Neural progenitor cell (in vitro differentiated cells): Measurements from ENCODE around the gene SHISA2. TPM values are rescaled to one million over a fixed set of nuclear protein-coding genes. Genes with fewer than 3 reads are reported as not detected.

Experiments used
- DNase-seq: peaks from one replicate; pipeline ENCODE4 v3.0.0-alpha.2; 2016; ENCODE audit warnings: low spot score
- H2AFZ ChIP-seq: fragments of 200-600 bp; sonication (generic); replicated peaks from 2 replicates; pipeline ENCODE4 v1.6.1; 2016; ENCODE audit warnings: antibody characterized with exemption
- H3F3A ChIP-seq: fragments of 200-600 bp; sonication (generic); 2 replicates; pipeline ENCODE4 v1.6.1; 2016; ENCODE audit warnings: antibody characterized with exemption, low read depth
- H3K27ac ChIP-seq: fragments of 200-600 bp; sonication (generic); 2 replicates; pipeline ENCODE4 v1.5.1; 2016; ENCODE audit warnings: mild to moderate bottlenecking
- H3K27me3 ChIP-seq: fragments of 200-600 bp; sonication (generic); 2 replicates; pipeline ENCODE4 v1.6.1; 2016; ENCODE audit warnings: mild to moderate bottlenecking, moderate library complexity
- H3K36me3 ChIP-seq: fragments of 200-600 bp; sonication (generic); 2 replicates; pipeline ENCODE4 v1.5.1; 2016
- H3K4me1 ChIP-seq: fragments of 200-600 bp; sonication (generic); 2 replicates; pipeline ENCODE4 v1.6.1; 2016; ENCODE audit warnings: mixed run types
- H3K4me2 ChIP-seq: fragments of 200-600 bp; sonication (generic); 2 replicates; pipeline ENCODE4 v1.6.1; 2016
- H3K4me3 ChIP-seq: fragments of 200-600 bp; sonication (generic); 2 replicates; pipeline ENCODE4 v1.5.1; 2016
- H3K79me2 ChIP-seq: fragments of 200-600 bp; sonication (generic); 2 replicates; pipeline ENCODE4 v1.6.1; 2016; ENCODE audit warnings: low read depth
- H3K9ac ChIP-seq: fragments of 200-600 bp; sonication (generic); 2 replicates; pipeline ENCODE4 v1.6.1; 2016
- H3K9me3 ChIP-seq: fragments of 200-600 bp; sonication (generic); 2 replicates; pipeline ENCODE4 v1.5.1; 2016; ENCODE audit warnings: low read depth
- H4K20me1 ChIP-seq: fragments of 200-600 bp; sonication (generic); 2 replicates; pipeline ENCODE4 v1.6.1; 2016; ENCODE audit warnings: low read depth
- H3K27ac Mint-ChIP-seq: 3 replicates; pipeline ENCODE4 v1.8.0; 2021; ENCODE audit warnings: mixed read lengths
- H3K27me3 Mint-ChIP-seq: 2 replicates; pipeline ENCODE4 v1.8.0; 2022; ENCODE audit warnings: low read depth, mild to moderate bottlenecking, inconsistent platforms, moderate library complexity, mixed read lengths; ENCODE audit not compliant: insufficient read depth
- H3K36me3 Mint-ChIP-seq: 3 replicates; pipeline ENCODE4 v1.8.0; 2021; ENCODE audit warnings: mixed read lengths
- H3K4me1 Mint-ChIP-seq: 3 replicates; pipeline ENCODE4 v1.8.0; 2021; ENCODE audit warnings: mixed read lengths
- H3K4me3 Mint-ChIP-seq: 3 replicates; pipeline ENCODE4 v1.8.0; 2021; ENCODE audit warnings: mild to moderate bottlenecking, moderate library complexity, mixed read lengths
- H3K9me3 Mint-ChIP-seq: 3 replicates; pipeline ENCODE4 v1.8.0; 2020; ENCODE audit warnings: mixed read lengths
- CTCF ChIP-seq: fragments of 200-600 bp; sonication (generic); IDR thresholded peaks from 2 replicates; pipeline ENCODE4 v1.5.1; 2017; ENCODE audit warnings: antibody characterized with exemption, mild to moderate bottlenecking
- EZH2 ChIP-seq: fragments of 200-600 bp; sonication (generic); IDR thresholded peaks from 2 replicates; pipeline ENCODE4 v1.6.1; 2017; ENCODE audit warnings: antibody characterized with exemption, mild to moderate bottlenecking, moderate library complexity
- EZH2phosphoT487 ChIP-seq: fragments of 200-600 bp; sonication (generic); IDR thresholded peaks from 2 replicates; pipeline ENCODE4 v1.6.1; 2017; ENCODE audit warnings: antibody characterized with exemption
- total RNA-seq: library from RNA; depleted of rRNA; stranded (reverse); fragments of >200 nt; gene quantifications from 2 replicates; pipeline ENCODE4 v1.2.3, GENCODE V29; 2015; ENCODE audit warnings: low replicate concordance

SHISA2 gene
- total RNA-seq, 1 donor from 2014 or later: 386 TPM

- Histone ChIP-seq H3F3A (peaks cover 24% of the 10 kb centered on the region), H3K4me2 (no peak overlapping the region), H4K20me1 (no peaks in the 10 kb centered on the region), H3K9ac (no peak overlapping the region), H3K27ac (no peak overlapping the region), H3K79me2 (no peaks in the 10 kb centered on the region), H3K36me3 (no peaks in the 10 kb centered on the region), H3K4me3 (no peak overlapping the region), H3K27me3 (no peaks in the 10 kb centered on the region), H2AFZ (no peak overlapping the region), H3K9me3 (no peaks in the 10 kb centered on the region), H3K4me1 (peaks cover 44% of the 10 kb centered on the region)
- Mint-ChIP-seq H3K27ac (no peak overlapping the region), H3K9me3 (peaks cover 6% of the 10 kb centered on the region), H3K27me3 (peaks cover 5% of the 10 kb centered on the region), H3K36me3 (no peaks in the 10 kb centered on the region), H3K4me1 (peaks cover 29% of the 10 kb centered on the region), H3K4me3 (no peak overlapping the region)
- no peak for TF ChIP-seq EZH2
- TF ChIP-seq EZH2phosphoT487: no peak
- TF ChIP-seq CTCF: no peak
- no peak for DNase-seq
Measured at GRCh38 chr13:26026211-26026610, 25.6 kb downstream of the SHISA2 start.

GRCh38 chr13:26025771-26026170 is 26.0 kb downstream of the SHISA2 start:
- no peaks in the 10 kb centered on the region for H3K27me3 ChIP-seq
- H3K9me3 ChIP-seq: no peaks in the 10 kb centered on the region
- Mint-ChIP-seq H3K36me3 (no peaks in the 10 kb centered on the region), H3K9me3 (peaks cover 4% of the 10 kb centered on the region), H3K4me3 (no peak overlapping the region), H3K4me1 (peaks cover 29% of the 10 kb centered on the region), H3K27me3 (peaks cover 7% of the 10 kb centered on the region), H3K27ac (no peak overlapping the region)
- peaks cover 24% of the 10 kb centered on the region for H3F3A ChIP-seq
- DNase-seq: no peak
- H3K9ac ChIP-seq: no peak overlapping the region
- TF ChIP-seq CTCF: no peak
- no peak for TF ChIP-seq EZH2
- TF ChIP-seq EZH2phosphoT487: no peak
- H4K20me1 ChIP-seq: no peaks in the 10 kb centered on the region
- H3K4me2 ChIP-seq: no peak overlapping the region
- no peaks in the 10 kb centered on the region for H3K36me3 ChIP-seq
- no peak overlapping the region for H3K4me3 ChIP-seq
- H3K27ac ChIP-seq: no peak overlapping the region
- no peaks in the 10 kb centered on the region for H3K79me2 ChIP-seq
- no peak overlapping the region for H2AFZ ChIP-seq
- H3K4me1 ChIP-seq: peaks cover 44% of the 10 kb centered on the region

- Mint-ChIP-seq H3K4me1 (peaks cover 34% of the 10 kb centered on the region), H3K36me3 (no peaks in the 10 kb centered on the region), H3K4me3 (no peak overlapping the region), H3K9me3 (no peaks in the 10 kb centered on the region), H3K27ac (no peak overlapping the region), H3K27me3 (peaks cover 6% of the 10 kb centered on the region)
- no peaks in the 10 kb centered on the region for H4K20me1 ChIP-seq
- H3K27me3 ChIP-seq: no peaks in the 10 kb centered on the region
- no peak overlapping the region for H3K9ac ChIP-seq
- no peak overlapping the region for H3K4me3 ChIP-seq
- no peak overlapping the region for H2AFZ ChIP-seq
- no peaks in the 10 kb centered on the region for H3K79me2 ChIP-seq
- H3K36me3 ChIP-seq: no peaks in the 10 kb centered on the region
- H3K4me1 ChIP-seq: peaks cover 44% of the 10 kb centered on the region
- no peak overlapping the region for H3K4me2 ChIP-seq
- no peaks in the 10 kb centered on the region for H3K9me3 ChIP-seq
- H3K27ac ChIP-seq: no peak overlapping the region
- no peak for DNase-seq
- peaks cover 24% of the 10 kb centered on the region for H3F3A ChIP-seq
- TF ChIP-seq EZH2phosphoT487 (no peak), EZH2 (no peak), CTCF (no peak)
Measured at GRCh38 chr13:26025196-26025595, 26.6 kb downstream of the SHISA2 start.
